HG03025 (cell line): ENCODE measurements around the gene NPPB.

ENCODE experiments used
- ATAC-seq: cut with Tn5 transposase; IDR thresholded peaks from one replicate; pipeline ENCODE4 v1.9.1; 2021; ENCODE audit warnings: mild to moderate bottlenecking, moderate library complexity; ENCODE audit not compliant: unreplicated experiment, low FRiP score

The NPPB gene

GRCh38 chr1:11836955-11837766, 21.6 kb downstream of the NPPB start:
- no peak for ATAC-seq

GRCh38 chr1:11835441-11836225, 23.1 kb downstream of the NPPB start:
- ATAC-seq: no peak

GRCh38 chr1:11833900-11834299, 24.8 kb downstream of the NPPB start:
- ATAC-seq: no peak

DNA sequence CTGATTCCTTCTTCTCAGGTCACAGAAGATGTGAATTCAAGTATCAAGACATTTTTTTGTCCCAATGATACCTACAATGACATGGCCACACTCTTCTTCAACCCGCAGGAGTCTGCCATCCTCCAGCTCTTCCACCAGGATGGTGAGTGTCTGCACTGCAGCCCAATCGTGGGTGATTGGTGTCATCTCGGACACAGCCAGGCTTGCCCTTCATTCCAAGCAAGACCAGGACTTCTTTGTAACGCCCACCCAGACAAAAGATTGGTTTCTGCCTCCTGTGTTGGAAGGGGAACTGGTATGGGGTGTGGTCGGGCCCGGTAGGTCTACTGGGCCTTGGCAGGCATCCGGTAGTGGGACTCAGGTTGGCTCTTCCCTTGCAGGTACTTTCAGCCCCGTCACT, 25.2 kb downstream of the NPPB start:
- ATAC-seq: no peak

- ATAC-seq: no peak
Observed at GRCh38 chr1:11831945-11832725, 26.6 kb downstream of the NPPB start.

DNA sequence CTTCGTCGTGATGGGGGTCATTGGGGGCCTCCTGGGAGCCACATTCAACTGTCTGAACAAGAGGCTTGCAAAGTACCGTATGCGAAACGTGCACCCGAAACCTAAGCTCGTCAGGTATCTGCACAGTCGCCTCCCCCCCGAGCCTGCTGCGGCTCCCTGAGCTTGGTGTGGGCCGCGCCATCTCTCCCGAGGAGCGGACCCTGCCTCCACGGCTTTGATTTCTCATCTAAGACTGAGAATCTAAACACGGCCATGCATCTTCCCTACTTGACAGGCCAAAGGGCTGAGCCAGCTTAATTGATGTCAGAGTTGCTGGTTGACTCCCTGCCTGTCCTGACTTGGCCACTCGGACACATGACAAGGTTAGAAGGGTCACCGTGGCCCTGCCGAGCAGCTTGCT, 30.2 kb downstream of the NPPB start:
- no peak for ATAC-seq

DNA sequence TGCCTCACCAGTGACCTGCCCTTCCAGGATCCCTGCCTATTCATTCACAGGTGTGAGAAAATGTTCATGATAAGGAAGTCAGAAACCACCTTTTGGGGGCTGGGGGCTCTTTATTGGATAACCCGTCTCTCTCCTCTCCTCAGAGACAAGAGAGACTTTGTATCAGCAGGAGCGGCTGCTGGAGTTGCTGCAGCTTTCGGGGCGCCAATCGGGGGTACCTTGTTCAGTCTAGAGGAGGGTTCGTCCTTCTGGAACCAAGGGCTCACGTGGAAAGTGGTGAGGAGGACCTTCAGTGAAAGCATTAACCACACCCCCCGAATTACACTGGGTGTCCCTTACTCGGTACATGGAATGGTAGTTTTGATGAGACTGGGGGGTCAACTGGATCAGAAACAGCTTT, 31.8 kb downstream of the NPPB start:
- no peak for ATAC-seq

DNA sequence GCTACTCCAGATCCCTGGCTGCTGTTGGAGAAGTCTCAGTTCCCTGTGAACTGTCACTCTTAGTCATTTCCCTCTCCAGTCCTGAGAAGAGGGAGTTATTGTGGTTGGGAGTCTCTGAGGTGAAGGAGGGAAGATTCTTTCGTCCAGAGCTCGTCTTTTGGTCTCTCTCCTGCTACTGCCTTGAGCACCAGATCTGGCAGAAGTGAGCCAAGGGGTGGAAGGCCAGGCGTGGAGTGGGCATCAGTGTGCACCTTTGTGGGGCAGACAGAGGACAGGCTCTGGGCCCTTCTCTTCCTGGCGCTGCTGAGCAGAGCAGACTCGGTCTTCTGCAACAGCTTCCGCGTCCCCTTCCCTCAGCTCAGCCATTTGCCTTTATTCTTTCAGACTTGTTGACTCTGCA, 33.6 kb downstream of the NPPB start:
- no peak for ATAC-seq

DNA sequence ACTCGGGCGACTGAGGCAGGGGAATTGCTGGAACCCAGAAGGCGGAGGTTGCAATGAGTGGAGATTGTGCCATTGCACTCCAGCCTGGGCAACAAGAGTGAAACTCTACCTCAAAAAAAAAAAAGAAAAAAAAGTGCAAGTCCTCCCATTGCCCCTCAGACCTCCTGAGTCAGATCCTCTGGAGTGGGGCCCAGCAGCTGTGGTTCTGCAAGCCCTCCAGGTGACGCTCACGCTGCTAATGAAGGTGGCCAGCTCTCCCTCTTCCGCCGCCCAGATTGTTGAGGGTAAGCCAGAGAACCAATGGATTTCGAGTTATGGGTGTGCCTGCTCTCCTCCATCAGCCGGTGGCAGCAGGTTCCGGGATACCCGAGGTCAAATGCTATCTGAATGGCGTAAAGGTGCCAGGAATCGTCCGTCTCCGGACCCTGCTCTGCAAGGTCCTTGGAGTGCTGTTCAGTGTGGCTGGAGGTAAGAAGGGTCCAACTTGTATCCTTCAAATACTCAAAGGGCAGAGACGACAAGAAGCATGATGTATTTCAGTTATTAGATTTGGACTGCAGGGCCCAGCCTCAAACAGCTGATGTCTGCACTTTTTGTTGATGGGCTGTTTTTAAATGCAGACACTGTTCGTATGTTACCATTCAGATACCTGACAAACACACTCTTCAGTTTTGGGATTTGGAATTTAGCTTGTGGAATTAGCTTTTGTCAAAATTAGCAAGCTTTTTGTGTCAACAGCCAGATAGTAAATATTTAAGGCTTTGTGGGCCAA, 35.2 kb downstream of the NPPB start:
- no peak for ATAC-seq

- no peak for ATAC-seq
Observed at GRCh38 chr1:11822091-11822490, 36.7 kb downstream of the NPPB start.

GRCh38 chr1:11817192-11817591, 41.6 kb downstream of the NPPB start:
- ATAC-seq: no peak

GRCh38 chr1:11813021-11813420, 45.7 kb downstream of the NPPB start:
- ATAC-seq: no peak
